ENCODE measurements around the gene PRDM1.

DNA sequence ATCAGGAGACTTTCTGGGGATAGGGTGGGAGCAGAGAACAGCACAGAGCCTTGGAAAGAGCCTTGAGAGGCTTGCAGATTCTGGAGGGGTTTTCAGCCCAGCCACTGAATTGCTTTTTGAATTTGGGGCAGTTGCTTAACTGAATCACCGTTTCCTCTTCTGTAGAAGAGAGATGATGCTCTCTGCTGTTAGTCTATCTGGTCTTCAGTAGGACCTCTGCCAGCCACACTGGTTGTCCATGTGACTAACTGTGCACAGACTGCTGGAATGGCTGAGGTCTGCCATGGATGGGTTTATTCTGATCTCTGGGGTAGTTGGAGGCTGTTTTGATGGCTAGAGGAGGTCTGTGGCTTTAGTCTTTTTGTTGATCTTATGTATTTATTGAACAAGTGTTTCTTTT, 21.4 kb upstream of the PRDM1 start:
- TF ChIP-seq SP1 (IDR thresholded peaks at IDR 0.05) (no peak), SP1 (CRISPR knock-in tag; IDR thresholded peaks at IDR 0.05) (no peak), KDM5A (IDR thresholded peaks at IDR 0.05; ENCODE audit: borderline replicate concordance, low read length) (no peak), RBM39 (IDR thresholded peaks at IDR 0.05; ENCODE audit: low read depth, low read length, poor library complexity, severe bottlenecking) (no peak), MXI1 (IDR thresholded peaks at IDR 0.05; ENCODE audit: borderline replicate concordance, low read depth, low read length) (no peak)
- TF ChIP-seq, protein P1, sequence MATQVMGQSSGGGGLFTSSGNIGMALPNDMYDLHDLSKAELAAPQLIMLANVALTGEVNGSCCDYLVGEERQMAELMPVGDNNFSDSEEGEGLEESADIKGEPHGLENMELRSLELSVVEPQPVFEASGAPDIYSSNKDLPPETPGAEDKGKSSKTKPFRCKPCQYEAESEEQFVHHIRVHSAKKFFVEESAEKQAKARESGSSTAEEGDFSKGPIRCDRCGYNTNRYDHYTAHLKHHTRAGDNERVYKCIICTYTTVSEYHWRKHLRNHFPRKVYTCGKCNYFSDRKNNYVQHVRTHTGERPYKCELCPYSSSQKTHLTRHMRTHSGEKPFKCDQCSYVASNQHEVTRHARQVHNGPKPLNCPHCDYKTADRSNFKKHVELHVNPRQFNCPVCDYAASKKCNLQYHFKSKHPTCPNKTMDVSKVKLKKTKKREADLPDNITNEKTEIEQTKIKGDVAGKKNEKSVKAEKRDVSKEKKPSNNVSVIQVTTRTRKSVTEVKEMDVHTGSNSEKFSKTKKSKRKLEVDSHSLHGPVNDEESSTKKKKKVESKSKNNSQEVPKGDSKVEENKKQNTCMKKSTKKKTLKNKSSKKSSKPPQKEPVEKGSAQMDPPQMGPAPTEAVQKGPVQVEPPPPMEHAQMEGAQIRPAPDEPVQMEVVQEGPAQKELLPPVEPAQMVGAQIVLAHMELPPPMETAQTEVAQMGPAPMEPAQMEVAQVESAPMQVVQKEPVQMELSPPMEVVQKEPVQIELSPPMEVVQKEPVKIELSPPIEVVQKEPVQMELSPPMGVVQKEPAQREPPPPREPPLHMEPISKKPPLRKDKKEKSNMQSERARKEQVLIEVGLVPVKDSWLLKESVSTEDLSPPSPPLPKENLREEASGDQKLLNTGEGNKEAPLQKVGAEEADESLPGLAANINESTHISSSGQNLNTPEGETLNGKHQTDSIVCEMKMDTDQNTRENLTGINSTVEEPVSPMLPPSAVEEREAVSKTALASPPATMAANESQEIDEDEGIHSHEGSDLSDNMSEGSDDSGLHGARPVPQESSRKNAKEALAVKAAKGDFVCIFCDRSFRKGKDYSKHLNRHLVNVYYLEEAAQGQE (IDR thresholded peaks at IDR 0.05; ENCODE audit: borderline replicate concordance in 1 of 2, low read depth in 1 of 2, low read length in 2 of 2): no peak
- TF ChIP-seq, protein P2, sequence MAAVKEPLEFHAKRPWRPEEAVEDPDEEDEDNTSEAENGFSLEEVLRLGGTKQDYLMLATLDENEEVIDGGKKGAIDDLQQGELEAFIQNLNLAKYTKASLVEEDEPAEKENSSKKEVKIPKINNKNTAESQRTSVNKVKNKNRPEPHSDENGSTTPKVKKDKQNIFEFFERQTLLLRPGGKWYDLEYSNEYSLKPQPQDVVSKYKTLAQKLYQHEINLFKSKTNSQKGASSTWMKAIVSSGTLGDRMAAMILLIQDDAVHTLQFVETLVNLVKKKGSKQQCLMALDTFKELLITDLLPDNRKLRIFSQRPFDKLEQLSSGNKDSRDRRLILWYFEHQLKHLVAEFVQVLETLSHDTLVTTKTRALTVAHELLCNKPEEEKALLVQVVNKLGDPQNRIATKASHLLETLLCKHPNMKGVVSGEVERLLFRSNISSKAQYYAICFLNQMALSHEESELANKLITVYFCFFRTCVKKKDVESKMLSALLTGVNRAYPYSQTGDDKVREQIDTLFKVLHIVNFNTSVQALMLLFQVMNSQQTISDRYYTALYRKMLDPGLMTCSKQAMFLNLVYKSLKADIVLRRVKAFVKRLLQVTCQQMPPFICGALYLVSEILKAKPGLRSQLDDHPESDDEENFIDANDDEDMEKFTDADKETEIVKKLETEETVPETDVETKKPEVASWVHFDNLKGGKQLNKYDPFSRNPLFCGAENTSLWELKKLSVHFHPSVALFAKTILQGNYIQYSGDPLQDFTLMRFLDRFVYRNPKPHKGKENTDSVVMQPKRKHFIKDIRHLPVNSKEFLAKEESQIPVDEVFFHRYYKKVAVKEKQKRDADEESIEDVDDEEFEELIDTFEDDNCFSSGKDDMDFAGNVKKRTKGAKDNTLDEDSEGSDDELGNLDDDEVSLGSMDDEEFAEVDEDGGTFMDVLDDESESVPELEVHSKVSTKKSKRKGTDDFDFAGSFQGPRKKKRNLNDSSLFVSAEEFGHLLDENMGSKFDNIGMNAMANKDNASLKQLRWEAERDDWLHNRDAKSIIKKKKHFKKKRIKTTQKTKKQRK (IDR thresholded peaks at IDR 0.05; ENCODE audit: low read length): no peak
- TF ChIP-seq, protein P3, sequence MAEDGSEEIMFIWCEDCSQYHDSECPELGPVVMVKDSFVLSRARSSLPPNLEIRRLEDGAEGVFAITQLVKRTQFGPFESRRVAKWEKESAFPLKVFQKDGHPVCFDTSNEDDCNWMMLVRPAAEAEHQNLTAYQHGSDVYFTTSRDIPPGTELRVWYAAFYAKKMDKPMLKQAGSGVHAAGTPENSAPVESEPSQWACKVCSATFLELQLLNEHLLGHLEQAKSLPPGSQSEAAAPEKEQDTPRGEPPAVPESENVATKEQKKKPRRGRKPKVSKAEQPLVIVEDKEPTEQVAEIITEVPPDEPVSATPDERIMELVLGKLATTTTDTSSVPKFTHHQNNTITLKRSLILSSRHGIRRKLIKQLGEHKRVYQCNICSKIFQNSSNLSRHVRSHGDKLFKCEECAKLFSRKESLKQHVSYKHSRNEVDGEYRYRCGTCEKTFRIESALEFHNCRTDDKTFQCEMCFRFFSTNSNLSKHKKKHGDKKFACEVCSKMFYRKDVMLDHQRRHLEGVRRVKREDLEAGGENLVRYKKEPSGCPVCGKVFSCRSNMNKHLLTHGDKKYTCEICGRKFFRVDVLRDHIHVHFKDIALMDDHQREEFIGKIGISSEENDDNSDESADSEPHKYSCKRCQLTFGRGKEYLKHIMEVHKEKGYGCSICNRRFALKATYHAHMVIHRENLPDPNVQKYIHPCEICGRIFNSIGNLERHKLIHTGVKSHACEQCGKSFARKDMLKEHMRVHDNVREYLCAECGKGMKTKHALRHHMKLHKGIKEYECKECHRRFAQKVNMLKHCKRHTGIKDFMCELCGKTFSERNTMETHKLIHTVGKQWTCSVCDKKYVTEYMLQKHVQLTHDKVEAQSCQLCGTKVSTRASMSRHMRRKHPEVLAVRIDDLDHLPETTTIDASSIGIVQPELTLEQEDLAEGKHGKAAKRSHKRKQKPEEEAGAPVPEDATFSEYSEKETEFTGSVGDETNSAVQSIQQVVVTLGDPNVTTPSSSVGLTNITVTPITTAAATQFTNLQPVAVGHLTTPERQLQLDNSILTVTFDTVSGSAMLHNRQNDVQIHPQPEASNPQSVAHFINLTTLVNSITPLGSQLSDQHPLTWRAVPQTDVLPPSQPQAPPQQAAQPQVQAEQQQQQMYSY (CRISPR knock-in tag; IDR thresholded peaks at IDR 0.05): no peak
- TF ChIP-seq, protein P4, sequence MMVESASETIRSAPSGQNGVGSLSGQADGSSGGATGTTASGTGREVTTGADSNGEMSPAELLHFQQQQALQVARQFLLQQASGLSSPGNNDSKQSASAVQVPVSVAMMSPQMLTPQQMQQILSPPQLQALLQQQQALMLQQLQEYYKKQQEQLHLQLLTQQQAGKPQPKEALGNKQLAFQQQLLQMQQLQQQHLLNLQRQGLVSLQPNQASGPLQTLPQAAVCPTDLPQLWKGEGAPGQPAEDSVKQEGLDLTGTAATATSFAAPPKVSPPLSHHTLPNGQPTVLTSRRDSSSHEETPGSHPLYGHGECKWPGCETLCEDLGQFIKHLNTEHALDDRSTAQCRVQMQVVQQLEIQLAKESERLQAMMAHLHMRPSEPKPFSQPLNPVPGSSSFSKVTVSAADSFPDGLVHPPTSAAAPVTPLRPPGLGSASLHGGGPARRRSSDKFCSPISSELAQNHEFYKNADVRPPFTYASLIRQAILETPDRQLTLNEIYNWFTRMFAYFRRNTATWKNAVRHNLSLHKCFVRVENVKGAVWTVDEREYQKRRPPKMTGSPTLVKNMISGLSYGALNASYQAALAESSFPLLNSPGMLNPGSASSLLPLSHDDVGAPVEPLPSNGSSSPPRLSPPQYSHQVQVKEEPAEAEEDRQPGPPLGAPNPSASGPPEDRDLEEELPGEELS (CRISPR knock-in tag; IDR thresholded peaks at IDR 0.05): no peak
